HCT116 (cell line): Measurements from ENCODE around the gene ERICH3. TPM values are rescaled to one million over a fixed set of nuclear protein-coding genes. Genes with fewer than 3 reads are reported as not detected.

Experiments used
- ATAC-seq: fragments of 200-7000 bp; cut with Tn5 transposase; 2 replicates; pipeline ENCODE4 v1.9.1; 2020; ENCODE audit warnings: mild to moderate bottlenecking, moderate library complexity
- BruUV-seq: library from RNA; stranded (reverse); fragments of 400-500 nt; replicated peaks from 2 replicates; lab custom pipeline; 2021; lab: Mats Ljungman, UMichigan
- CTCF ChIA-PET: fragments of 300-600 bp; sonication (Branson Sonifier 250); formaldehyde crosslinking; loops from one replicate; lab custom pipeline; 2021; ENCODE audit warnings: antibody characterized with exemption; lab: Charles Lee
- POLR2A ChIA-PET: fragments of 300-600, 350-600 bp; sonication (Branson Sonifier 250); formaldehyde crosslinking; loops from one replicate; lab custom pipeline; 2021; ENCODE audit warnings: antibody characterized with exemption; lab: Charles Lee
- RAD21 ChIA-PET, 2 experiments: fragments of 300-600 bp; sonication (Branson Sonifier 250); formaldehyde crosslinking; loops; one replicate each; lab custom pipeline; 2023; ENCODE audit warnings: low total read pairs in 2 of 2; ENCODE audit not compliant: uncharacterized antibody in 2 of 2, unreplicated experiment in 2 of 2, low non-redundant PET in 1 of 2; lab: Charles Lee
- DNase-seq: peaks from one replicate; pipeline ENCODE4 v3.0.0-alpha.2; 2010; ENCODE audit warnings: low read depth, low spot score
- H2AFZ ChIP-seq: fragments of 200-600 bp; shearing (Covaris generic), sonication (generic); 2 replicates; pipeline ENCODE4 v1.6.1; 2017; ENCODE audit warnings: low read depth, mixed run types, mixed read lengths, antibody characterized with exemption, low read length; ENCODE audit not compliant: poor library complexity, severe bottlenecking
- H3K27ac ChIP-seq: 2 replicates; pipeline ENCODE4 v1.5.1; 2012; ENCODE audit warnings: low read depth, low read length
- H3K27me3 ChIP-seq: fragments of 200-600 bp; sonication (generic); 2 replicates; pipeline ENCODE4 v1.6.1; 2016; ENCODE audit warnings: mixed run types, low read length, mixed read lengths; ENCODE audit not compliant: insufficient read depth
- H3K36me3 ChIP-seq, 2 experiments: fragments of 200-500 bp in 1 of 2; fragments of 200-600 bp in 1 of 2; sonication (Bioruptor generic) in 1 of 2; sonication (generic) in 1 of 2; 2 replicates each; pipeline versions ENCODE4 v1.5.1 to v1.6.1; 2014 to 2016; ENCODE audit warnings: low read length in 2 of 2, inconsistent platforms in 1 of 2, mixed read lengths in 1 of 2, mixed run types in 1 of 2; ENCODE audit not compliant: insufficient read depth in 2 of 2, control insufficient read depth in 1 of 2
- H3K4me1 ChIP-seq, 2 experiments: fragments of 200-600 bp in 1 of 2; sonication (generic) in 1 of 2; 2 replicates each; pipeline versions ENCODE4 v1.5.1 to v1.6.1; 2012 to 2017; ENCODE audit warnings: low read length in 2 of 2, inconsistent platforms in 1 of 2, mild to moderate bottlenecking in 1 of 2, mixed read lengths in 1 of 2, mixed run types in 1 of 2, moderate library complexity in 1 of 2; ENCODE audit not compliant: insufficient read depth in 2 of 2, control insufficient read depth in 1 of 2
- H3K4me2 ChIP-seq: fragments of 200-600 bp; sonication (generic); 2 replicates; pipeline ENCODE4 v1.6.1; 2017; ENCODE audit warnings: mixed run types, low read length, mixed read lengths
- H3K4me3 ChIP-seq, 2 experiments: fragments of 200-600 bp in 1 of 2; sonication (generic) in 1 of 2; replicated peaks in 1 of 2; 2 replicates each; pipeline ENCODE4 v1.5.1; 2011 to 2016; ENCODE audit warnings: low read length in 2 of 2, control low read depth in 1 of 2, low read depth in 1 of 2, mild to moderate bottlenecking in 1 of 2, mixed read lengths in 1 of 2, mixed run types in 1 of 2
- H3K79me2 ChIP-seq: fragments of 200-600 bp; sonication (generic); 2 replicates; pipeline ENCODE4 v1.6.1; 2017; ENCODE audit warnings: mild to moderate bottlenecking, mixed run types, low read length, moderate library complexity, mixed read lengths; ENCODE audit not compliant: insufficient read depth
- H3K9ac ChIP-seq: fragments of 200-600 bp; sonication (generic); 2 replicates; pipeline ENCODE4 v1.6.1; 2016; ENCODE audit warnings: low read length, mixed read lengths
- H3K9me2 ChIP-seq: fragments of 200-600 bp; sonication (generic), shearing (Covaris generic); 2 replicates; pipeline ENCODE4 v1.6.1; 2017; ENCODE audit warnings: mixed run types, mild to moderate bottlenecking, moderate library complexity; ENCODE audit not compliant: insufficient read depth
- H3K9me3 ChIP-seq, 2 experiments: fragments of 200-500 bp in 1 of 2; fragments of 200-600 bp in 1 of 2; sonication (Bioruptor generic) in 1 of 2; sonication (generic) in 1 of 2; 2 replicates each; pipeline ENCODE4 v1.6.1; 2014 to 2017; ENCODE audit warnings: low read length in 2 of 2, mixed read lengths in 2 of 2, inconsistent platforms in 1 of 2, low read depth in 1 of 2, mild to moderate bottlenecking in 1 of 2, mixed run types in 1 of 2, moderate library complexity in 1 of 2; ENCODE audit not compliant: control insufficient read depth in 1 of 2, insufficient read depth in 1 of 2
- H4K20me1 ChIP-seq: fragments of 200-600 bp; sonication (generic), shearing (Covaris generic); 2 replicates; pipeline ENCODE4 v1.6.1; 2017; ENCODE audit warnings: mixed run types, mild to moderate bottlenecking, moderate library complexity; ENCODE audit not compliant: insufficient read depth
- ATF3 ChIP-seq: IDR thresholded peaks from 2 replicates; pipeline ENCODE4 v1.6.1; 2012
- CBX3 ChIP-seq: IDR thresholded peaks from 2 replicates; pipeline ENCODE4 v1.6.1; 2012; ENCODE audit warnings: low read depth
- CTCF ChIP-seq, 3 experiments: fragments of 200-600 bp in 1 of 3; sonication (generic) in 1 of 3; IDR thresholded peaks in 2 of 3; conservative IDR thresholded peaks in 1 of 3; 2 replicates each; pipeline ENCODE4 v1.5.1; 2012 to 2017; ENCODE audit warnings: low read depth in 2 of 3, low read length in 2 of 3, antibody characterized with exemption in 1 of 3, borderline replicate concordance in 1 of 3, control low read depth in 1 of 3, mild to moderate bottlenecking in 1 of 3, mixed read lengths in 1 of 3, mixed run types in 1 of 3, moderate library complexity in 1 of 3; ENCODE audit not compliant: insufficient read depth in 1 of 3
- ELF1 ChIP-seq: IDR thresholded peaks from 2 replicates; pipeline ENCODE4 v1.6.1; 2012; ENCODE audit warnings: low read depth, borderline replicate concordance
- EZH2 ChIP-seq: fragments of 200-600 bp; sonication (generic); IDR thresholded peaks from 2 replicates; pipeline ENCODE4 v1.6.1; 2017; ENCODE audit warnings: antibody characterized with exemption, mixed run types
- EZH2phosphoT487 ChIP-seq: fragments of 200-600 bp; IDR thresholded peaks from 2 replicates; pipeline ENCODE4 v1.6.1; 2018; ENCODE audit warnings: antibody characterized with exemption, borderline replicate concordance
- FOSL1 ChIP-seq: IDR thresholded peaks from 2 replicates; pipeline ENCODE4 v1.6.1; 2012; ENCODE audit warnings: low read depth
- JUND ChIP-seq: IDR thresholded peaks from 2 replicates; pipeline ENCODE4 v1.6.1; 2012
- MAX ChIP-seq: IDR thresholded peaks from 2 replicates; pipeline ENCODE4 v1.6.1; 2012
- POLR2A ChIP-seq: IDR thresholded peaks from 2 replicates; pipeline ENCODE4 v1.7.0; 2011; ENCODE audit warnings: borderline replicate concordance; ENCODE audit not compliant: insufficient read depth, insufficient read length; ENCODE audit errors: extremely low read depth
- POLR2AphosphoS5 ChIP-seq: IDR thresholded peaks from 2 replicates; pipeline ENCODE4 v1.6.1; 2011; ENCODE audit warnings: mild to moderate bottlenecking, low read depth, low read length, moderate library complexity
- RAD21 ChIP-seq: IDR thresholded peaks from 2 replicates; pipeline ENCODE4 v1.6.1; 2012; ENCODE audit warnings: low read depth, mild to moderate bottlenecking
- REST ChIP-seq: IDR thresholded peaks from 2 replicates; pipeline ENCODE4 v1.6.1; 2012; ENCODE audit warnings: low read depth
- SIN3A ChIP-seq: IDR thresholded peaks from 2 replicates; pipeline ENCODE4 v1.6.1; 2012; ENCODE audit warnings: low read depth
- SP1 ChIP-seq: IDR thresholded peaks from 2 replicates; pipeline ENCODE4 v1.6.1; 2012; ENCODE audit warnings: low read depth
- SRF ChIP-seq: IDR thresholded peaks from 2 replicates; pipeline ENCODE4 v1.6.1; 2012; ENCODE audit warnings: low read depth
- TCF7L2 ChIP-seq: IDR thresholded peaks from 2 replicates; pipeline ENCODE4 v1.7.0; 2011; ENCODE audit warnings: borderline replicate concordance, inconsistent platforms; ENCODE audit not compliant: insufficient read depth, insufficient read length; ENCODE audit errors: extremely low read depth
- YY1 ChIP-seq: IDR thresholded peaks from 2 replicates; pipeline ENCODE4 v1.6.1; 2011; ENCODE audit warnings: low read length, low read depth, moderate library complexity, mild to moderate bottlenecking; ENCODE audit not compliant: insufficient replicate concordance; ENCODE audit errors: extremely low read depth
- ZBTB33 ChIP-seq: IDR thresholded peaks from 2 replicates; pipeline ENCODE4 v1.6.1; 2011; ENCODE audit warnings: mild to moderate bottlenecking, low read length, moderate library complexity; ENCODE audit not compliant: insufficient replicate concordance; ENCODE audit errors: extremely low read depth
- ZFX ChIP-seq: fragments of 450-650 bp; IDR thresholded peaks from 2 replicates; pipeline ENCODE4 v1.6.1; 2017
- intact Hi-C: fragments of 100-400 bp; cut with micrococcal nuclease; formaldehyde crosslinking; loops from 2 replicates; pipeline ENCODE4 v1.10.0; 2022
- total RNA-seq: library from RNA; stranded (reverse); gene quantifications from one replicate; pipeline ENCODE4 v1.2.1, GENCODE V29; 2021; ENCODE audit not compliant: unreplicated experiment

Gene ERICH3
- total RNA-seq, 1 experiment from 2014 or later: not detected

GRCh38 chr1:74534241-74534640, 139.4 kb downstream of the ERICH3 start:
- no peaks in the 10 kb centered on the region for H3K9me3 ChIP-seq
- H3K4me3 ChIP-seq: no peak overlapping the region
- ATAC-seq (no peak), DNase-seq (no peak)
- no peak overlapping the region for H2AFZ ChIP-seq
- H3K36me3 ChIP-seq: no peaks in the 10 kb centered on the region
- H3K9ac ChIP-seq: no peak overlapping the region
- H3K79me2 ChIP-seq: no peaks in the 10 kb centered on the region
- no peaks in the 10 kb centered on the region for H3K4me1 ChIP-seq
- TF ChIP-seq SRF: no peak
- TF ChIP-seq ATF3: no peak
- TF ChIP-seq ZBTB33: no peak
- TF ChIP-seq CBX3: no peak
- TF ChIP-seq POLR2AphosphoS5: no peak
- no peak for TF ChIP-seq JUND
- TF ChIP-seq YY1: no peak
- no peak for TF ChIP-seq TCF7L2
- TF ChIP-seq REST: no peak
- TF ChIP-seq EZH2phosphoT487: no peak
- TF ChIP-seq MAX: no peak
- no peak for TF ChIP-seq ZFX
- no peak for TF ChIP-seq ELF1
- no peak for TF ChIP-seq POLR2A
- no peak for TF ChIP-seq SP1
- TF ChIP-seq CTCF (IDR thresholded peaks at IDR 0.05 in 2 of 3, conservative IDR thresholded peaks at IDR 0.05 in 1 of 3; ENCODE audit: borderline replicate concordance in 1 of 3, insufficient read depth in 1 of 3, low read depth in 2 of 3, low read length in 2 of 3): no peak
- no peak for TF ChIP-seq FOSL1
- TF ChIP-seq RAD21: no peak
- no peak for TF ChIP-seq SIN3A
- TF ChIP-seq EZH2: no peak
- H3K9me2 ChIP-seq: no peaks in the 10 kb centered on the region
- RAD21 ChIA-PET: interaction anchor here in 1 of 2 experiments (0.6 kb wide), 1 partner anchor 43 kb away, joined by 3 read pairs; no protein-coding TSS in a partner anchor
- POLR2A ChIA-PET: no interaction called here
- BruUV-seq: no TSS peak
- no peak overlapping the region for H3K27ac ChIP-seq
- no peaks in the 10 kb centered on the region for H4K20me1 ChIP-seq
- intact Hi-C loops: no loop called here
- no peaks in the 10 kb centered on the region for H3K27me3 ChIP-seq
- no peak overlapping the region for H3K4me2 ChIP-seq
- CTCF ChIA-PET: no interaction called here
